Measurements from ENCODE around the gene CADM4. TPM values are rescaled to one million over a fixed set of nuclear protein-coding genes. Genes with fewer than 3 reads are reported as not detected.
"Not testable (repeated sequence)": the region's sequence is repeated elsewhere in the genome, so short reads cannot be mapped to it uniquely, and the experiment has no call there.

Gene CADM4
- polyA plus RNA-seq, 3 donors = 1.9 to 7.1 (median 4.2) TPM

DNA sequence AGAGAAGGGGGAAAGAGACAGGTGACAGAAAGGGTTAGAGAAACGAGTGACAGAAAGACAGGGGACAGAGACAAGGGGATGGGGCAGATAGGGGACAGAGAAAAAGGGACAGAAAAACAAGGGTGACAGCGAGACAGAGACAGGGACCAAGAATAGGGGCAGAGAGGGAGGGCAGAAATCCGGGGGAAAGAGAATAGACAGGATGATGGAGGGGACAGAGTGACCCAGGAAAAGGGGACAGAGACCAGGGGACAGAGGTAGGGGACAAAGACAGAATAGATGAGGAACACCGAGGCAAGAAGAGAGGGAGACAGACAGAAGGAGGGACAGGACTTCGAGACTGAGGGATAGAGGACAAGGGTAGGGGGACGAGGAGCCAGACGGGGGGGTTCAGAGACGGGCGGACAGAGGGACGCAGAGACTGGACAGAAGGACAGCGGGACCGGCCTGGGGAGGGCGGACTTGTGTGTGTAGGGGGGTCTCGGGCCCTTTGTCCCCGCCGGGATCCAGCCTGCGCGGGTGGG is 593 bp downstream of the CADM4 start:
- no peak overlapping the region for H3K27ac ChIP-seq (ENCODE audit: low read depth, low read length)
- 7 to 17% (median 16%) methylated on average over 16 to 18 of the region's 18 CpGs for WGBS, 3 donors

- WGBS, 3 donors = 71 to 79% (median 78%) methylated on average over 13 of the region's 13 CpGs
- H3K27ac ChIP-seq (ENCODE audit: low read depth, low read length) = no peak overlapping the region
These were observed 1.2 kb downstream of the CADM4 start for GRCh38 chr19:43638214-43638994.

- no peak overlapping the region for H3K27ac ChIP-seq (ENCODE audit: low read depth, low read length)
These were observed 3.4 kb downstream of the CADM4 start for GRCh38 chr19:43636121-43636683.

DNA sequence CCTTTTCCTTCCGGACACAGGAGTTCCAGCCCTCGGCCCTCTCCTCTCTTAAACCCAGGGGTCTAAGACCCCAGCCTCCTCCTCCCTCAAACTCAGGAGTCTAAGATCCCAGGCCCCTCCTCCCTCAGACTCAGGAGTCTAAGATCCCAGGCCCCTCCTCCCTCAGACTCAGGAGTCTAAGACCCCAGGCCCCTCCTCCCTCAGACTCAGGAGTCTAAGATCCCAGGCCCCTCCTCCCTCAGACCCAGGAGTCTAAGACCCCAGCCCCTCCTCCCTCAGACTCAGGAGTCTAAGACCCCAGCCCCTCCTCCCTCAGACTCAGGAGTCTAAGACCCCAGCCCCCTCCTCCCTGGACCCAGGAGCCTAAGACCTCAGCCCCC is 4.1 kb downstream of the CADM4 start:
- H3K27ac ChIP-seq (ENCODE audit: low read depth, low read length) = not testable (repeated sequence)
- WGBS, 3 donors = 37 to 61% (median 50%) methylated on average over 2 of the region's 2 CpGs

More at GRCh38 chr19:43636121-43636683, 3.4 kb downstream of the CADM4 start:
- WGBS, 3 donors = 79 to 80% (median 80%) methylated on average over 14 of the region's 14 CpGs

DNA sequence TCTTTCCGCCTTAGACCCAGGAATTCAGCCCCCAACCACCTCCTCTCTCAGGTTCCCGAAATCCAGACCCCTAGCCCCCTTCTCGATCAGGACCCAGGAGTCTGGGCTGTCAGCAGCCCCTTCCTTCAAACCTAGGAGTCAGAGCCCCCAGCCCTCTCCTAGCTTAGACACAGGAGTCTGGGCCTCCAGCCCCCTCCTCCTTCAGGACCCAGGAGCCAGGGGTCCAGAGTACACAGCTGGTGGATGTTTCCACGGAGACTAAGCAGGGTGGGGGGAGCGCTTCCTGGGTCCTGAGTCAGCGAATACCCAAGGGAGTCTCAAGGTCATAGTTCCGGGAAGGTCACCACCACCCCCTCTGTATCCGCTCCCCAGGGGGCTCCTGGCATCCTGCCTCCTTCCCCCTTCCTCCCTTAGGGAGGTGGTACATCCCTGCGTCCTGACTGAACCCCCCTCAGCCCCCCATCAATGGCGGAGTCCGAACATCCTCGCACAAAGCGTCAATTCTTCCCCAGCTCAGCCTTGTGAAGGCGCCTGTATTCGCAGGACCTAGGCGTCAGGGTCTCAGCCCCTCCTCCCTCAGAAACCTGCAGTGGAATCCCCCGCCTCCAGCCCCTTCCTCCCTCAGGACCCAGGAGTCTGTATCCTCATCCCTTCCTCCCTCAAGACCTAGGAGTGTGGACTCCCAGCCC is 4.6 kb downstream of the CADM4 start:
- WGBS, 3 donors = 18 to 21% (median 19%) methylated on average over 17 of the region's 17 CpGs
- no peak overlapping the region for H3K27ac ChIP-seq (ENCODE audit: low read depth, low read length)

DNA sequence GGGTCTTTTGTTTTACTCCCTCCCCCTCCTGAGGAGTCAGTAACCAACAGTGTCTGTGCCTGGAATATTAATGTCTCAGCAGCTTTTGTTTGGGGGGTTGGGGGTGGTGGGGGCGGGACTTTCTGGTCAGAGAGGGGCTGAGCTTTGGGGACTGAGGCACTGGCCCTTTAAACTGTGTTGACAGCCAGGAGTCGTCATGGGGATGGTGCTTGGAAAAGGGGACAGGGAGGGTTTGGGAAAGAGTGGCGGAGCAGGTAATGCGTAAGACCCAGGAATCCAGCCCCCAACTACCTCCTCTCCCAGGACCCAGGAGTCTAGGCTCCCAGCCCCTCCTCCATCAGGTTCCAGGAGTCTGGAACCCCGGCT is 5.2 kb downstream of the CADM4 start:
- no peak overlapping the region for H3K27ac ChIP-seq (ENCODE audit: low read depth, low read length)
- 37 to 50% (median 41%) methylated on average over 5 of the region's 5 CpGs for WGBS, 3 donors

DNA sequence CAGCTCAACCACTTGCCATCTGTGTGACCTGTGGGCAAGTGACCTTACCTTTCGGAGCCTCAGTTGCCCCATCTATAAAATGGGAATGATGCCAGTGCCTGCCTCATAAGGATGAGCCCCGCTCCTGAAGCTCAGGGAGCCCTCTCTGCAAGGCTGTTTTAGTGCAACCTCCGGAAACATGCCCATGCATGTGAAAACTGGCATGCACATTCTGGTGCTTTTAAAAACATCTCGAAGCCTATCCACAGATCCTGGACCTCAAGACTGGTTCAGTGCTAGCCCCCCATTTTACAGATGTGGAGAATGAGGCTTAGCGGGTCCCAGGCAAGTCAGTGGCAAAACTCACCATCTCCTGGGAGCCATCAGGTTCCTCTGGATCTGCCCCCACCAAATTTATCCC is 5.6 kb downstream of the CADM4 start:
- 77 to 95% (median 79%) methylated on average over 5 of the region's 5 CpGs for WGBS, 3 donors
- H3K27ac ChIP-seq (ENCODE audit: low read depth, low read length) = no peak overlapping the region

GRCh38 chr19:43633520-43633919 is 6.1 kb downstream of the CADM4 start:
- no peak overlapping the region for H3K27ac ChIP-seq (ENCODE audit: low read depth, low read length)

DNA sequence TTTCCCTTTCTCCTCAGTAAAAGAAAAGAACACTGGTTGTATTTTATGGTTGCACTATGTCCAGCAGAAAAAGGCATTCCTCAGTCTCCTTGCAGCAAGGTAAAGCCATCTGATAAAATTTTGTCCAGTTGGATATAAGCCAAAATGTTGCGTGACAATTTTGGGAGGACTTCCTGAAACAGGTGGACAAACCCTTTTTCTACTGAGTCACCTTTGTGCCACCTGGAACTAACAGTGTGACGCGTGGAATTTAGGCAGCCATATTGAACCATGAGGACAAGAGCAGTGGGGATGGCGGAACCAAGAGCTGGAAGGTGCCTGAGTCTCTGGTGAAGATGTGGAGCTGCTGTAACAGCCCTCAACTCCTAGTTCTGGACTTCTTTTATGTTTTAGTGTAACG is 8.2 kb downstream of the CADM4 start:
- WGBS, 3 donors = 87 to 89% (median 88%) methylated on average over 5 of the region's 5 CpGs
- H3K27ac ChIP-seq (ENCODE audit: low read depth, low read length) = no peak overlapping the region

More at GRCh38 chr19:43633520-43633919, 6.1 kb downstream of the CADM4 start:
- WGBS, 3 donors = 86 to 90% (median 88%) methylated on average over 4 of the region's 4 CpGs

GRCh38 chr19:43628646-43629326 is 10.9 kb downstream of the CADM4 start:
- H3K27ac ChIP-seq (ENCODE audit: low read depth, low read length) = no peak overlapping the region
- 93 to 94% (median 94%) methylated on average over 3 of the region's 3 CpGs for WGBS, 3 donors

DNA sequence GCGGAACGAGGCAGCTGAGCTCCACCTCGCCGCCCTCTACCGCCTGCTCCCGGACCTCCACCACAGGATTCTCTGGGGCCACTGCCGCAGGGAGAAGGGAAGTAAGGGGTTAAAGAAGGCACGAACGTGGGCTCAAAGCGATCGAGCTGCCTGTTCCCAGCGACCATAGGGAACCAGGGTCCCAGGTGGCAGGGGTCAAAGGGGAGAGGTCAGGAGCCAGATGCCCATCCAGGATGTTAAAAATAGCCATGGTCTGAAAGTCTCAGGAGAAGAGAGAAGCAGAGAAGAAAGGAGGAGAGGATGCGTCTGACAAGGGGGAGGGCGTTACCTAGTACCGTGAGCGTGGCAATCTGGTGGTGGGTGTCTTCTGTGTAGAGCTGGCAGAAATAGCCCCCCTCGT is 12.8 kb downstream of the CADM4 start:
- no peak overlapping the region for H3K27ac ChIP-seq (ENCODE audit: low read depth, low read length)
- WGBS, 3 donors = 50 to 65% (median 53%) methylated on average over 17 of the region's 17 CpGs

DNA sequence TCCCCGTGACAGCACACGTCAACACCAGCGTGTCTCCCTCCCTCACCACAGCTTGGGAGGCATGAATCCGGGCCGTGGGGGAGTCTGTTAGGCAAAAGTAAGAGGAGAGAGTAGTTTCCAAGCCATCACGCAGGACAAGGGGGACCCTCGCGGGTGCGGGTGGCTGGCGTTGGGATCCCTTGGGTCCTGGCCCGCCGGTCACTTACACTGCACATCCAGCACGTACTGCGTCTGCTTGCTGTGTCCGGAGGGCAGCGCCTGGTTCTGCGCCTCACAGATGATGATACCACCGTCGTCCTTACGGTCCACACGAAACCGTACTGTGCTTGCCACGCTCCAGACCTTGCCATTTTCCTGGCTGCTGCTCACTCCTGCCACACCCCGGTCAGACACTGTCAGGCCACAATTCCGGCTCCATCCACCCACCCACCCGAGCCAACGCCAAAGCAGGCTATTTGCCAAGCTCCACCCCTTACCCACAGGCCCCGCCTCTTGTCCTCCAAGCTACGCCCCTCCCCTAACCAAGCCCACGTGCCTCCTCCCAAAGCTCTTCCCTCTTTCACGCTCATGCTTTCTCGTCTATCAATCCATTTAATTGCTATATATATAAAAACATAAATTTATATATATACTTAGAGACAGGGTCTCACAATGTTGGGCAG is 13.6 kb downstream of the CADM4 start:
- WGBS, 3 donors = 71 to 79% (median 78%) methylated on average over 32 of the region's 32 CpGs
- no peak overlapping the region for H3K27ac ChIP-seq (ENCODE audit: low read depth, low read length)

DNA sequence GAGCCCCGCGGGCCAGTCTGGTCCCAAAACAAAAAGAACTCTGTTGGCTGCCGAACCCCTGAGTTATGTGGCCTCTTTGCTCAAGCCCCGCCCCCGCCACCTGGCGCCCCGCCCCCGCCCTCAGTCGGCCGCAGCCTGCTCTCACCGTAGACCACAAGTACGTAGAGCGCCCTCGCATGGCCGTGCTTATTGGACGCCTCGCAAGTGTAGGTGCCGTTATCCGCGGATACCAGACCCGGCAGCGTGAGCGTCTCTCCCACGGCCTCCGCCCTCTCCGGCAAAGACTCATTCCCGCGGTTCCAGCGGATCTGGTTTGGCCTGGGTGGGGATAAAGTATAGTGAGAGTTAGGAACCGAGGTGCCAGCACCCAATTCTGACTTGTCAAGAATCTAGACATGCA is 14.7 kb downstream of the CADM4 start:
- H3K27ac ChIP-seq (ENCODE audit: low read depth, low read length) = no peak overlapping the region
- WGBS, 3 donors = 26 to 40% (median 32%) methylated on average over 29 to 30 of the region's 30 CpGs

- no peak overlapping the region for H3K27ac ChIP-seq (ENCODE audit: low read depth, low read length)
- 84 to 87% (median 85%) methylated on average over 35 of the region's 35 CpGs for WGBS, 3 donors
These were observed 15.6 kb downstream of the CADM4 start for GRCh38 chr19:43623889-43624670.

DNA sequence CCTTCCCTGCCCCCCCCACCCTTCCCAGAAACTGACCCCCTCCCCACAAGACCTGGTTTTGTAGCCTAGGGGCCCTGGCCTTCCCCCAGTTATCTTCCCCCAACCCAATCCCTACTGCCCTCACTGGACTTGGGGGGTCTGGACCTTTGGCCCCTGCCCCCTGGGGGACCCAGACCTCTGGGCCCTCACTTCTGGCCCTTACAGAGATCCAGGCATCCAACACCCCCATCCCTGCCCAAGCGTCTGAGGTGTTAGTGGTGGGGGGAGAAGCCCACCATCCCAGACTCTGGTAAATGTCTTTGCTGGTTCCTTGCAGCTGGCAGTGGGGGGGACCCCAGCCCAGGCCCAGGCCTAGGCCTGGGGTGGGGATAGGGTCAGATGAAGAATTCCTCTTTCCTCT is 16.7 kb downstream of the CADM4 start:
- 77 to 88% (median 87%) methylated on average over 1 of the region's 1 CpG for WGBS, 3 donors
- H3K27ac ChIP-seq (ENCODE audit: low read depth, low read length) = no peak overlapping the region

DNA sequence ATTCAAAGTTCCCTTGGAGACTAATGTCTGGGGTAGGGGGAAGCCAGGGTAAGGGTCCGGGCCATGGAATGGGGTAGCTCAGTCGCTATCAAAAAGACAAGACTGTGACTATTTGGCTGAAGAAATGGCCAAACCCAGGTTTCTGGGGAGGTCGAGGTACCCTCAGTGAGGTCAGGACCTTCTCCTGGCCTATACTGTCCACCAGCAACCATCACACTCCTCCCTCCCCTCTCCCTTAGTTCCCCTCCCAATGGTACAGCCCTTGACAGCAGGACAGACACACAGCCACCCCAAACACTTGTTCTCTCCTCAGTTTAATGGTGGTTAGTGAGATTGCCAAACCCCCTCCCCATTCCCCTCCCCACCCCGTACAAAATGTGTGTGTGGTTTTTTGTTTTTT is 17.6 kb downstream of the CADM4 start:
- no peak overlapping the region for H3K27ac ChIP-seq (ENCODE audit: low read depth, low read length)
- WGBS, 3 donors = 56 to 78% (median 57%) methylated on average over 4 of the region's 4 CpGs

GRCh38 chr19:43620061-43621001 is 19.3 kb downstream of the CADM4 start:
- 41 to 45% (median 42%) methylated on average over 23 of the region's 23 CpGs for WGBS, 3 donors
- no peak overlapping the region for H3K27ac ChIP-seq (ENCODE audit: low read depth, low read length)

Measured in adipose tissue (tissue), 3 donors.